CD14-positive monocyte (primary cell): ENCODE results near the gene EVA1C. TPM values are rescaled to one million over a fixed set of nuclear protein-coding genes. Genes with fewer than 3 reads are reported as not detected.

Experiments used
- DNase-seq, 3 donors: peaks; one replicate each; pipeline ENCODE4 v3.0.0-alpha.2; 2011 to 2022
- H2AFZ ChIP-seq: 2 replicates; pipeline ENCODE4 v1.6.0; 2012; ENCODE audit warnings: mild to moderate bottlenecking, low read depth, low read length, inconsistent platforms; ENCODE audit not compliant: insufficient read depth, poor library complexity, severe bottlenecking
- H3K27ac ChIP-seq, 2 donors: 1 replicate in 1 of 2; 2 replicates in 1 of 2; pipeline ENCODE4 v1.5.1; 2012 to 2013; ENCODE audit warnings: low read length in 2 of 2, control low read depth in 1 of 2, inconsistent platforms in 1 of 2, low read depth in 1 of 2, mild to moderate bottlenecking in 1 of 2
- H3K27me3 ChIP-seq, 2 donors: one replicate each; pipeline versions ENCODE4 v1.6.0 to v1.6.1; 2011 to 2013; ENCODE audit warnings: low read length in 2 of 2; ENCODE audit not compliant: control insufficient read depth in 2 of 2, insufficient read depth in 2 of 2
- H3K36me3 ChIP-seq, 2 donors: replicated peaks in 1 of 2; 1 replicate in 1 of 2; 2 replicates in 1 of 2; pipeline versions ENCODE4 v1.5.1 to v1.6.1; 2012 to 2013; ENCODE audit warnings: low read length in 2 of 2, control low read depth in 1 of 2, inconsistent platforms in 1 of 2, mild to moderate bottlenecking in 1 of 2; ENCODE audit not compliant: insufficient read depth in 2 of 2, control insufficient read depth in 1 of 2
- H3K4me1 ChIP-seq, 2 donors: 1 replicate in 1 of 2; 2 replicates in 1 of 2; pipeline versions ENCODE4 v1.5.1 to v1.6.1; 2012 to 2013; ENCODE audit warnings: low read length in 2 of 2, control low read depth in 1 of 2, inconsistent platforms in 1 of 2, mild to moderate bottlenecking in 1 of 2, moderate library complexity in 1 of 2; ENCODE audit not compliant: insufficient read depth in 2 of 2, control insufficient read depth in 1 of 2
- H3K4me2 ChIP-seq: replicated peaks from 2 replicates; pipeline ENCODE3; 2012; ENCODE audit warnings: low read length, moderate library complexity, mild to moderate bottlenecking; ENCODE audit not compliant: poor library complexity, severe bottlenecking; ENCODE audit errors: extremely low read depth
- H3K4me3 ChIP-seq, 3 experiments: fragments of 200-600 bp in 1 of 3; sonication (generic) in 1 of 3; replicated peaks in 1 of 3; 1 replicate in 2 of 3; 2 replicates in 1 of 3; pipeline ENCODE4 v1.5.1; 2011 to 2013; ENCODE audit warnings: low read length in 3 of 3, mild to moderate bottlenecking in 3 of 3, control low read depth in 2 of 3, low read depth in 2 of 3, inconsistent platforms in 1 of 3, moderate library complexity in 1 of 3
- H3K79me2 ChIP-seq: 2 replicates; pipeline ENCODE4 v1.6.0; 2012; ENCODE audit warnings: mild to moderate bottlenecking, control low read depth, inconsistent platforms, low read length, moderate library complexity; ENCODE audit not compliant: insufficient read depth
- H3K9ac ChIP-seq: 2 replicates; pipeline ENCODE4 v1.6.0; 2017; ENCODE audit warnings: low read length, mild to moderate bottlenecking; ENCODE audit not compliant: insufficient read depth, poor library complexity, severe bottlenecking
- H3K9me3 ChIP-seq, 2 donors: replicated peaks in 1 of 2; 1 replicate in 1 of 2; 2 replicates in 1 of 2; pipeline versions ENCODE4 v1.5.1 to v1.6.1; 2012 to 2013; ENCODE audit warnings: low read length in 2 of 2, control low read depth in 1 of 2; ENCODE audit not compliant: control insufficient read depth in 1 of 2, insufficient read depth in 1 of 2
- H4K20me1 ChIP-seq: 2 replicates; pipeline ENCODE4 v1.6.0; 2012; ENCODE audit warnings: mild to moderate bottlenecking, low read length, control low read depth, moderate library complexity; ENCODE audit not compliant: insufficient read depth
- H3K27ac Mint-ChIP-seq, 7 donors: one replicate each; pipeline ENCODE4 v1.8.0; 2020; ENCODE audit warnings: mild to moderate bottlenecking in 7 of 7, mixed read lengths in 7 of 7, moderate library complexity in 6 of 7, inconsistent platforms in 2 of 7
- H3K27me3 Mint-ChIP-seq, 3 donors: one replicate each; pipeline ENCODE4 v1.8.0; 2021 to 2022; ENCODE audit warnings: low read depth in 3 of 3, mild to moderate bottlenecking in 3 of 3, mixed read lengths in 3 of 3, moderate library complexity in 3 of 3, inconsistent platforms in 1 of 3
- H3K36me3 Mint-ChIP-seq, 2 donors: one replicate each; pipeline ENCODE4 v1.8.0; 2020; ENCODE audit warnings: mixed read lengths in 2 of 2, inconsistent platforms in 1 of 2, mild to moderate bottlenecking in 1 of 2
- H3K4me1 Mint-ChIP-seq: one replicate; pipeline ENCODE4 v1.8.0; 2020; ENCODE audit warnings: mild to moderate bottlenecking, mixed read lengths
- H3K4me3 Mint-ChIP-seq, 2 donors: one replicate each; pipeline ENCODE4 v1.8.0; 2020; ENCODE audit warnings: mild to moderate bottlenecking in 2 of 2, mixed read lengths in 2 of 2, moderate library complexity in 1 of 2
- H3K9me3 Mint-ChIP-seq, 7 donors: one replicate each; pipeline ENCODE4 v1.8.0; 2020 to 2022; ENCODE audit warnings: mixed read lengths in 7 of 7, mild to moderate bottlenecking in 6 of 7, moderate library complexity in 6 of 7, inconsistent platforms in 2 of 7
- CTCF ChIP-seq: fragments of 200-600 bp; IDR thresholded peaks from one replicate; pipeline ENCODE4 v1.8.0; 2022; ENCODE audit warnings: antibody characterized with exemption, mild to moderate bottlenecking
- WGBS: methylation state at CpG from one replicate; pipeline ENCODE4 v1.1.5; 2013; ENCODE audit warnings: missing lambda C conversion rate; ENCODE audit not compliant: insufficient coverage; 5-methylcytosine and 5-hydroxymethylcytosine counted together
- intact Hi-C, 2 donors: fragments of 100-400 bp; cut with micrococcal nuclease; formaldehyde crosslinking; loops; one replicate each; pipeline versions ENCODE4 v1.15.0 to v1.15.1; 2023
- polyA plus RNA-seq, 3 donors: library from polyadenylated mRNA; depleted of rRNA in 1 of 3; unstranded in 2 of 3; stranded (reverse) in 1 of 3; fragments of 300-500 nt in 2 of 3; fragments of >200 nt in 1 of 3; fragmentation: Illumina TruSeq in 2 of 3; gene quantifications; 1 replicate in 2 of 3; 2 replicates in 1 of 3; pipeline ENCODE4 v1.2.3, GENCODE V29; 2012 to 2021

EVA1C gene
- polyA plus RNA-seq, 3 donors: 0.37 to 0.73 (median 0.63) TPM

DNA sequence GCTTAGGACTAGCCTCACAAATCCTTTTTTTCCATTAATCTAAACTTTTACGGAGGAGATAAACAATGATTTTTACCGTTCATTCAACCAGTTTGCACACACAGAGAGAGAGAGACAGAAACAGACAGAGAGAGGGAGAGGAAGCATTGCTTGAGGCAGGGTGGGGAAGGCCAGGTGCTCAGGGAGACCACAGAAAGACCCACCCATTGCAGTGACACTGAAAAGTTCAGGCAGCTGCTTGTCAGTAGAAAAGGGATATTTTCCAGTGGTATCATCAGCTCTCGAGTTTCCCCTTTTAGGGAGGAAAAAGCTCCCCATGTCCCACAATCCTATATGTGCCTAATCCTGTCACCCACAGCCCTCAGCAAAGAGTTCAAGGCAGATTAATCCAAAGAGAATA lies 145.6 kb downstream of the EVA1C start:
- Histone ChIP-seq H3K9me3 (no peaks in the 10 kb centered on the region), H2AFZ (no peak overlapping the region), H3K36me3 (no peaks in the 10 kb centered on the region), H3K4me3 (no peak overlapping the region), H3K4me1 (no peaks in the 10 kb centered on the region), H3K27ac (no peak overlapping the region), H3K9ac (no peak overlapping the region), H3K27me3 (no peaks in the 10 kb centered on the region), H4K20me1 (no peaks in the 10 kb centered on the region), H3K4me2 (no peak overlapping the region), H3K79me2 (no peaks in the 10 kb centered on the region)
- no peak overlapping the region for H3K27ac Mint-ChIP-seq
- no peaks in the 10 kb centered on the region for H3K4me1 Mint-ChIP-seq
- TF ChIP-seq CTCF: no peak
- no peaks in the 10 kb centered on the region for H3K9me3 Mint-ChIP-seq
- no peak for DNase-seq
- intact Hi-C loops: no loop called here
- H3K36me3 Mint-ChIP-seq: no peaks in the 10 kb centered on the region
- no peak overlapping the region for H3K4me3 Mint-ChIP-seq
- H3K27me3 Mint-ChIP-seq: no peaks in the 10 kb centered on the region
- WGBS: no CpG with 5 or more reads among the region's 3 CpGs

- no peaks in the 10 kb centered on the region for H3K36me3 Mint-ChIP-seq
- no peak overlapping the region for H3K27ac Mint-ChIP-seq
- Histone ChIP-seq H3K27me3 (no peaks in the 10 kb centered on the region), H3K4me1 (no peaks in the 10 kb centered on the region), H3K36me3 (no peaks in the 10 kb centered on the region), H3K4me2 (no peak overlapping the region), H4K20me1 (no peaks in the 10 kb centered on the region), H3K79me2 (no peaks in the 10 kb centered on the region), H3K9me3 (no peaks in the 10 kb centered on the region), H3K9ac (no peak overlapping the region), H3K27ac (no peak overlapping the region), H3K4me3 (no peak overlapping the region), H2AFZ (no peak overlapping the region)
- WGBS: 90% methylated on average over 2 of the region's 6 CpGs
- no peak overlapping the region for H3K4me3 Mint-ChIP-seq
- H3K4me1 Mint-ChIP-seq: no peaks in the 10 kb centered on the region
- intact Hi-C loops: no loop called here
- TF ChIP-seq CTCF: no peak
- H3K27me3 Mint-ChIP-seq: no peaks in the 10 kb centered on the region
- DNase-seq: no peak
- H3K9me3 Mint-ChIP-seq: no peaks in the 10 kb centered on the region
Measured at GRCh38 chr21:32559006-32559610, 146.6 kb downstream of the EVA1C start.
